GM21619 (cell line): ENCODE data around the gene CEP112.
"Not testable (repeated sequence)": the region's sequence is repeated elsewhere in the genome, so short reads cannot be mapped to it uniquely, and the experiment has no call there.

ENCODE experiments used
- ATAC-seq: cut with Tn5 transposase; IDR thresholded peaks from one replicate; pipeline ENCODE4 v1.9.1; 2021; ENCODE audit not compliant: unreplicated experiment

The CEP112 gene

GRCh38 chr17:65790241-65790640 lies 401.7 kb downstream of the CEP112 start:
- ATAC-seq, result no peak

- no peak for ATAC-seq
These were observed 404.4 kb downstream of the CEP112 start for GRCh38 chr17:65787503-65787902.

- ATAC-seq, result no peak
These were observed 405.5 kb downstream of the CEP112 start for GRCh38 chr17:65786479-65786878.

GRCh38 chr17:65785109-65785508 lies 406.8 kb downstream of the CEP112 start:
- ATAC-seq, result no peak

- no peak for ATAC-seq
These were observed 408.0 kb downstream of the CEP112 start for GRCh38 chr17:65783845-65784334.

GRCh38 chr17:65782104-65782706 lies 409.7 kb downstream of the CEP112 start:
- not testable (repeated sequence) for ATAC-seq

- no peak for ATAC-seq
These were observed 411.8 kb downstream of the CEP112 start for GRCh38 chr17:65780111-65780510.

- no peak for ATAC-seq
These were observed 415.0 kb downstream of the CEP112 start for GRCh38 chr17:65776890-65777289.

GRCh38 chr17:65774787-65775186 lies 417.1 kb downstream of the CEP112 start:
- no peak for ATAC-seq

GRCh38 chr17:65772989-65773388 lies 418.9 kb downstream of the CEP112 start:
- ATAC-seq, result no peak

- ATAC-seq, result no peak
These were observed 420.2 kb downstream of the CEP112 start for GRCh38 chr17:65771704-65772103.

- ATAC-seq, result no peak
These were observed 428.1 kb downstream of the CEP112 start for GRCh38 chr17:65763786-65764185.

GRCh38 chr17:65762973-65763372 lies 429.0 kb downstream of the CEP112 start:
- no peak for ATAC-seq

GRCh38 chr17:65759532-65759931 lies 432.4 kb downstream of the CEP112 start:
- no peak for ATAC-seq

- ATAC-seq, result no peak
These were observed 435.2 kb downstream of the CEP112 start for GRCh38 chr17:65756760-65757159.

GRCh38 chr17:65755799-65756198 lies 436.1 kb downstream of the CEP112 start:
- ATAC-seq, result no peak

GRCh38 chr17:65754630-65755029 lies 437.3 kb downstream of the CEP112 start:
- ATAC-seq, result no peak

- ATAC-seq, result no peak
These were observed 437.9 kb downstream of the CEP112 start for GRCh38 chr17:65754081-65754480.

- ATAC-seq, result no peak
These were observed 438.6 kb downstream of the CEP112 start for GRCh38 chr17:65753348-65753747.

- no peak for ATAC-seq
These were observed 440.7 kb downstream of the CEP112 start for GRCh38 chr17:65751263-65751662.

- ATAC-seq, result no peak
These were observed 441.3 kb downstream of the CEP112 start for GRCh38 chr17:65750631-65751115.

GRCh38 chr17:65750166-65750565 lies 441.8 kb downstream of the CEP112 start:
- no peak for ATAC-seq

GRCh38 chr17:65749479-65749878 lies 442.5 kb downstream of the CEP112 start:
- ATAC-seq, result no peak
